Muscle layer of colon (tissue), 2 donors: ENCODE results near the gene FNTB.

Source experiments
- H3K27ac ChIP-seq: one replicate; pipeline ENCODE4 v1.7.0; 2013; ENCODE audit warnings: low read depth, mild to moderate bottlenecking, low read length, moderate library complexity
- H3K27me3 ChIP-seq, 2 donors: one replicate each; pipeline ENCODE4 v1.7.0; 2013; ENCODE audit warnings: low read length in 2 of 2, mild to moderate bottlenecking in 2 of 2; ENCODE audit not compliant: insufficient read depth in 2 of 2, control insufficient read depth in 1 of 2
- H3K36me3 ChIP-seq: one replicate; pipeline ENCODE4 v1.7.0; 2013; ENCODE audit warnings: mild to moderate bottlenecking, low read length; ENCODE audit not compliant: insufficient read depth
- H3K4me1 ChIP-seq: one replicate; pipeline ENCODE4 v1.7.0; 2013; ENCODE audit warnings: mild to moderate bottlenecking, low read length; ENCODE audit not compliant: insufficient read depth
- H3K4me3 ChIP-seq, 2 donors: one replicate each; pipeline ENCODE4 v1.7.0; 2013; ENCODE audit warnings: low read length in 2 of 2, low read depth in 1 of 2, mild to moderate bottlenecking in 1 of 2, moderate library complexity in 1 of 2
- H3K9ac ChIP-seq: one replicate; pipeline ENCODE4 v1.7.0; 2013; ENCODE audit warnings: low read length
- H3K9me3 ChIP-seq: one replicate; pipeline ENCODE4 v1.7.0; 2013; ENCODE audit warnings: mild to moderate bottlenecking, low read length
- donor health status: abdominal sarcoma.
- donor health status: Adenocarcinoma of cecum.

The FNTB gene

GRCh38 chr14:65003394-65003793, 16.7 kb downstream of the FNTB start:
- Histone ChIP-seq H3K36me3 (no peaks in the 10 kb centered on the region), H3K4me1 (peaks cover 7% of the 10 kb centered on the region)

GRCh38 chr14:65006261-65006721, 19.6 kb downstream of the FNTB start:
- H3K9me3 ChIP-seq, result no peaks in the 10 kb centered on the region
- H3K4me3 ChIP-seq, result no peak overlapping the region
- no peaks in the 10 kb centered on the region for H3K36me3 ChIP-seq
- no peak overlapping the region for H3K27ac ChIP-seq
- peaks cover 2% of the 10 kb centered on the region for H3K4me1 ChIP-seq
- no peaks in the 10 kb centered on the region for H3K27me3 ChIP-seq
- H3K9ac ChIP-seq, result no peak overlapping the region

More at GRCh38 chr14:65003394-65003793, 16.7 kb downstream of the FNTB start:
- H3K9ac ChIP-seq, result no peak overlapping the region
- H3K27me3 ChIP-seq, result no peaks in the 10 kb centered on the region
- H3K4me3 ChIP-seq, result no peak overlapping the region
- H3K9me3 ChIP-seq, result no peaks in the 10 kb centered on the region
- no peak overlapping the region for H3K27ac ChIP-seq

- Histone ChIP-seq H3K9me3 (no peaks in the 10 kb centered on the region), H3K4me1 (no peaks in the 10 kb centered on the region), H3K36me3 (peaks cover 7% of the 10 kb centered on the region)
These were observed 20.5 kb downstream of the FNTB start for GRCh38 chr14:65007202-65007601.

GRCh38 chr14:65010211-65010931, 23.7 kb downstream of the FNTB start:
- Histone ChIP-seq H3K36me3 (peaks cover 16% of the 10 kb centered on the region), H3K4me1 (no peaks in the 10 kb centered on the region), H3K27ac (no peak overlapping the region), H3K9me3 (no peaks in the 10 kb centered on the region), H3K4me3 (no peak overlapping the region), H3K9ac (no peak overlapping the region), H3K27me3 (no peaks in the 10 kb centered on the region)

More at GRCh38 chr14:65007202-65007601, 20.5 kb downstream of the FNTB start:
- H3K4me3 ChIP-seq, result no peak overlapping the region
- no peak overlapping the region for H3K27ac ChIP-seq
- no peaks in the 10 kb centered on the region for H3K27me3 ChIP-seq
- H3K9ac ChIP-seq, result no peak overlapping the region

GRCh38 chr14:65011538-65011937, 24.8 kb downstream of the FNTB start:
- Histone ChIP-seq H3K4me3 (no peak overlapping the region), H3K27ac (no peak overlapping the region), H3K27me3 (no peaks in the 10 kb centered on the region), H3K36me3 (peaks cover 24% of the 10 kb centered on the region), H3K4me1 (no peaks in the 10 kb centered on the region), H3K9me3 (no peaks in the 10 kb centered on the region), H3K9ac (no peak overlapping the region)

GRCh38 chr14:65012353-65012752, 25.7 kb downstream of the FNTB start:
- H3K9ac ChIP-seq, result no peak overlapping the region

GRCh38 chr14:65015391-65015790, 28.7 kb downstream of the FNTB start:
- no peaks in the 10 kb centered on the region for H3K4me1 ChIP-seq
- H3K36me3 ChIP-seq, result peaks cover 24% of the 10 kb centered on the region
- no peaks in the 10 kb centered on the region for H3K9me3 ChIP-seq
- H3K27ac ChIP-seq, result no peak overlapping the region
- no peak overlapping the region for H3K9ac ChIP-seq
- H3K27me3 ChIP-seq, result no peaks in the 10 kb centered on the region
- H3K4me3 ChIP-seq, result no peak overlapping the region

More at GRCh38 chr14:65012353-65012752, 25.7 kb downstream of the FNTB start:
- Histone ChIP-seq H3K4me1 (no peaks in the 10 kb centered on the region), H3K4me3 (no peak overlapping the region), H3K36me3 (peaks cover 24% of the 10 kb centered on the region), H3K9me3 (no peaks in the 10 kb centered on the region), H3K27ac (no peak overlapping the region), H3K27me3 (no peaks in the 10 kb centered on the region)

- Histone ChIP-seq H3K27ac (no peak overlapping the region), H3K4me1 (no peaks in the 10 kb centered on the region), H3K9me3 (no peaks in the 10 kb centered on the region), H3K9ac (no peak overlapping the region), H3K4me3 (no peak overlapping the region), H3K36me3 (peaks cover 24% of the 10 kb centered on the region), H3K27me3 (no peaks in the 10 kb centered on the region)
These were observed 29.8 kb downstream of the FNTB start for GRCh38 chr14:65016471-65016870.

GRCh38 chr14:65019944-65020566, 33.4 kb downstream of the FNTB start:
- peaks cover 9% of the 10 kb centered on the region for H3K36me3 ChIP-seq
- no peak overlapping the region for H3K4me3 ChIP-seq
- no peaks in the 10 kb centered on the region for H3K4me1 ChIP-seq
- no peak overlapping the region for H3K9ac ChIP-seq
- no peaks in the 10 kb centered on the region for H3K27me3 ChIP-seq
- no peak overlapping the region for H3K27ac ChIP-seq
- no peaks in the 10 kb centered on the region for H3K9me3 ChIP-seq

- H3K4me3 ChIP-seq, result no peak overlapping the region
- H3K9me3 ChIP-seq, result no peaks in the 10 kb centered on the region
- H3K27me3 ChIP-seq, result no peaks in the 10 kb centered on the region
- H3K4me1 ChIP-seq, result peaks cover 6% of the 10 kb centered on the region
- peaks cover 14% of the 10 kb centered on the region for H3K36me3 ChIP-seq
- H3K27ac ChIP-seq, result peak overlapping the region; percentile 41
- no peak overlapping the region for H3K9ac ChIP-seq
These were observed 38.3 kb downstream of the FNTB start for GRCh38 chr14:65024957-65025356.

- Histone ChIP-seq H3K27ac (peak overlapping the region; percentile 41), H3K4me1 (peaks cover 6% of the 10 kb centered on the region), H3K9me3 (no peaks in the 10 kb centered on the region), H3K9ac (no peak overlapping the region), H3K27me3 (no peaks in the 10 kb centered on the region), H3K36me3 (peaks cover 14% of the 10 kb centered on the region), H3K4me3 (peak overlapping the region in 1 of 2 donors; percentile 38)
These were observed 39.1 kb downstream of the FNTB start for GRCh38 chr14:65025818-65026217.
